ENCODE measurements around the gene DMBX1. TPM values are rescaled to one million over a fixed set of nuclear protein-coding genes. Genes with fewer than 3 reads are reported as not detected.
A peak's percentile ranks its signal among the peaks of the same experiment; 100 is the strongest.

DMBX1 gene
- total and polyA plus RNA-seq, 2 of the 13 experiments (the other 11 are each of a cell fraction or from before 2014, with no cell fraction given): not detected

DNA sequence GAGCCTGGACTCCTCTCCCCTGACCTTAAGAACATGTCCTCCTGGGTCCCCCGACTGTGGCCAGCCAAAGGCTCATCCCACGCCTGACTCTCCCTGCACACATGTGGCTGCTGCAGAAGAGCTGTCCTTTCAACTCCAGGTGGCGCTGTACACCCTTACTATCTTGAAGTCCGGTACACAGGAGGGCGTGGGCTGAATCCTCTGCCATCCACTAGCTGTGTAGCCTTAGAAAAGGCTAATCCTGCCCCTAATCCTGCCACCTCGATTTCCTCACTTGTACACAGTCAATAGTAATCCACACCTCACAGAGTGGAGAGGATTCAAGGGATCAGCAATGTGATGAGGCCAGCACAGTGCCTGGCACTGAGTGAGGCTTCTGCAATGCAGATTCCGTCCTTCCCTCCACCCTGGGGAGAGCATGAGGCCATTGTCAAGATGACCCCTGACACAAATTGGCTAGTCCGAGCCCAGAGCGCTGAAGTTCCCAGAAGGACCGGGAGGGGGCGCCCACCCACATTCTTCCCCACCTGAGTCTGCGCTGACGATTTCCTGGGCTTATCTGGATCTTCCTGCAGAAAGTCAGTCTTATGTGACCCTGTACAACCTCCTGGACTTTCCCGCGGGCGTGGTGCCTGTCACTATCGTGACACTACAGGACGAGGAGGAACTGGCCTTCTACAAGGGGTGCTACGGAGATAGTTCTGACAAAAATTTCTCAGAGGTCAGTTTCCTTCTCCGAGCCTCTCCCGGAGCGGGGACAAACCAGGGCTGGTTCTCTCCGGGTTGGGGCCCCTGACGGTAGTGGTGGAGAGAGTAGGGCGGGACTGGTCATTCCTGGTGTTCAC, 47.1 kb upstream of the DMBX1 start (continued):
- no peak for TF ChIP-seq ZNF513 (CRISPR knock-in tag; conservative IDR thresholded peaks at IDR 0.05)
- TF ChIP-seq, protein P1, sequence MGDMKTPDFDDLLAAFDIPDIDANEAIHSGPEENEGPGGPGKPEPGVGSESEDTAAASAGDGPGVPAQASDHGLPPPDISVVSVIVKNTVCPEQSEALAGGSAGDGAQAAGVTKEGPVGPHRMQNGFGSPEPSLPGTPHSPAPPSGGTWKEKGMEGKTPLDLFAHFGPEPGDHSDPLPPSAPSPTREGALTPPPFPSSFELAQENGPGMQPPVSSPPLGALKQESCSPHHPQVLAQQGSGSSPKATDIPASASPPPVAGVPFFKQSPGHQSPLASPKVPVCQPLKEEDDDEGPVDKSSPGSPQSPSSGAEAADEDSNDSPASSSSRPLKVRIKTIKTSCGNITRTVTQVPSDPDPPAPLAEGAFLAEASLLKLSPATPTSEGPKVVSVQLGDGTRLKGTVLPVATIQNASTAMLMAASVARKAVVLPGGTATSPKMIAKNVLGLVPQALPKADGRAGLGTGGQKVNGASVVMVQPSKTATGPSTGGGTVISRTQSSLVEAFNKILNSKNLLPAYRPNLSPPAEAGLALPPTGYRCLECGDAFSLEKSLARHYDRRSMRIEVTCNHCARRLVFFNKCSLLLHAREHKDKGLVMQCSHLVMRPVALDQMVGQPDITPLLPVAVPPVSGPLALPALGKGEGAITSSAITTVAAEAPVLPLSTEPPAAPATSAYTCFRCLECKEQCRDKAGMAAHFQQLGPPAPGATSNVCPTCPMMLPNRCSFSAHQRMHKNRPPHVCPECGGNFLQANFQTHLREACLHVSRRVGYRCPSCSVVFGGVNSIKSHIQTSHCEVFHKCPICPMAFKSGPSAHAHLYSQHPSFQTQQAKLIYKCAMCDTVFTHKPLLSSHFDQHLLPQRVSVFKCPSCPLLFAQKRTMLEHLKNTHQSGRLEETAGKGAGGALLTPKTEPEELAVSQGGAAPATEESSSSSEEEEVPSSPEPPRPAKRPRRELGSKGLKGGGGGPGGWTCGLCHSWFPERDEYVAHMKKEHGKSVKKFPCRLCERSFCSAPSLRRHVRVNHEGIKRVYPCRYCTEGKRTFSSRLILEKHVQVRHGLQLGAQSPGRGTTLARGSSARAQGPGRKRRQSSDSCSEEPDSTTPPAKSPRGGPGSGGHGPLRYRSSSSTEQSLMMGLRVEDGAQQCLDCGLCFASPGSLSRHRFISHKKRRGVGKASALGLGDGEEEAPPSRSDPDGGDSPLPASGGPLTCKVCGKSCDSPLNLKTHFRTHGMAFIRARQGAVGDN (CRISPR knock-in tag; IDR thresholded peaks at IDR 0.05): peak; percentile 23; the same call in 1 of the 2 replicates
- no peak for TF ChIP-seq ZNF678 (CRISPR knock-in tag; IDR thresholded peaks at IDR 0.05)
- TF ChIP-seq, protein P2, sequence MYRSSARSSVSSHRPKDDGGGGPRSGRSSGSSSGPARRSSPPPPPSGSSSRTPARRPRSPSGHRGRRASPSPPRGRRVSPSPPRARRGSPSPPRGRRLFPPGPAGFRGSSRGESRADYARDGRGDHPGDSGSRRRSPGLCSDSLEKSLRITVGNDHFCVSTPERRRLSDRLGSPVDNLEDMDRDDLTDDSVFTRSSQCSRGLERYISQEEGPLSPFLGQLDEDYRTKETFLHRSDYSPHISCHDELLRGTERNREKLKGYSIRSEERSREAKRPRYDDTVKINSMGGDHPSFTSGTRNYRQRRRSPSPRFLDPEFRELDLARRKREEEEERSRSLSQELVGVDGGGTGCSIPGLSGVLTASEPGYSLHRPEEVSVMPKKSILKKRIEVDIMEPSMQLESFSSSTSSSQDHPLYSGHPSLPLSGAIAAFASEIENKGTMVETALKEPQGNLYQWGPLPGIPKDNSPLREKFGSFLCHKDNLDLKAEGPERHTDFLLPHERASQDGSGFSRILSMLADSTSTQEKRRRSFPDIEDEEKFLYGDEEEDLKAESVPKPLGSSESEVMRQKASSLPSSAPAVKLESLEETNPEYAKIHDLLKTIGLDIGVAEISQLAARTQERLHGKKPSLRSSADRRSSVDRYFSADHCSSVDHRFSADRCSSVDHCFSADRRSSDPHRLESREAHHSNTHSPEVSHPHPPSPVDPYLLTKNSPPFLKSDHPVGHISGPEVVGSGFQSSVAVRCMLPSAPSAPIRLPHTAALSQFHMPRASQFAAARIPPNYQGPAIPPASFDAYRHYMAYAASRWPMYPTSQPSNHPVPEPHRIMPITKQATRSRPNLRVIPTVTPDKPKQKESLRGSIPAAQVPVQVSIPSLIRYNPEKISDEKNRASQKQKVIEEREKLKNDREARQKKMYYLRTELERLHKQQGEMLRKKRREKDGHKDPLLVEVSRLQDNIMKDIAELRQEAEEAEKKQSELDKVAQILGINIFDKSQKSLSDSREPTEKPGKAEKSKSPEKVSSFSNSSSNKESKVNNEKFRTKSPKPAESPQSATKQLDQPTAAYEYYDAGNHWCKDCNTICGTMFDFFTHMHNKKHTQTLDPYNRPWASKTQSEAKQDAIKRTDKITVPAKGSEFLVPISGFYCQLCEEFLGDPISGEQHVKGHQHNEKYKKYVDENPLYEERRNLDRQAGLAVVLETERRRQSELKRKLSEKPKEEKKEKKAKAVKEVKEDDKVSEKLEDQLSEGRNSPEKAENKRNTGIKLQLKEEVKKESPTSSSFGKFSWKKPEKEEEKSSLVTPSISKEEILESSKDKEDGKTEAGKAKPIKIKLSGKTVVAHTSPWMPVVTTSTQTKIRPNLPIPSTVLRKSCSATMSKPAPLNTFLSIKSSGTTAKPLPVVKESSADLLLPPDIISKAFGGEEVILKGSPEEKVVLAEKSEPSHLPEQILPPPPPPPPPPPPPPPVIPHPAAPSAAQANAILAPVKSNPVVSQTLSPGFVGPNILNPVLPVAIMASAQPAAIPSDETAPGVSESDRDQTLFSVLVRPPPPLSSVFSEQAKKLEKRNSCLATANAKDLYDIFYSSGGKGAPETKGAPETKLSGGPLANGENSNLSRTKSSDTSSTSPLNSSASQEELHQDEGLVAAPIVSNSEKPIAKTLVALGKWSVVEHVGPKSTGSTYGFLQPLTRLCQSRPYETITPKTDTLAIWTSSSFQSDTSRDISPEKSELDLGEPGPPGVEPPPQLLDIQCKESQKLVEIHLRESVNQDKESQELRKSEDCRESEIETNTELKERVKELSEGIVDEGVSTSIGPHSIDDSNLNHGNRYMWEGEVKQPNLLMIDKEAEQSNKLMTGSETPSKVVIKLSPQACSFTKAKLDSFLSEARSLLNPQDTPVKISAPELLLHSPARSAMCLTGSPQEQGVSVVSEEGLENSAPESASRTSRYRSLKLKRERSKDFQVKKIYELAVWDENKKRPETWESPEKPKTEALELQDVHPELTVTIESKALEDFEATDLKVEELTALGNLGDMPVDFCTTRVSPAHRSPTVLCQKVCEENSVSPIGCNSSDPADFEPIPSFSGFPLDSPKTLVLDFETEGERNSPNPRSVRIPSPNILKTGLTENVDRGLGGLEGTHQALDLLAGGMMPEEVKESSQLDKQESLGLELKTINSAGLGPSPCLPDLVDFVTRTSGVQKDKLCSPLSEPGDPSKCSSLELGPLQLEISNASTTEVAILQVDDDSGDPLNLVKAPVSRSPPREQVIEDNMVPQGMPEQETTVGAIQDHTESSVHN (CRISPR knock-in tag; IDR thresholded peaks at IDR 0.05): 0 out of 2 replicates have a peak, but pooled peaks have one; percentile 21
- peak; percentile 24; the same call in 1 of the 2 replicates for TF ChIP-seq TFDP1 (CRISPR knock-in tag; IDR thresholded peaks at IDR 0.05; ENCODE audit: borderline replicate concordance)
- TF ChIP-seq FOXO1 (CRISPR knock-in tag; IDR thresholded peaks at IDR 0.05): no peak
- no peak for TF ChIP-seq FOXA1 (IDR thresholded peaks at IDR 0.05)
- TF ChIP-seq FOXA1 (CRISPR knock-in tag; IDR thresholded peaks at IDR 0.05): peak; percentile 23; the same call in 1 of the 2 replicates
- TF ChIP-seq ZNF790 (CRISPR knock-in tag; IDR thresholded peaks at IDR 0.05; ENCODE audit: borderline replicate concordance): no peak
- TF ChIP-seq RXRB (CRISPR knock-in tag; IDR thresholded peaks at IDR 0.05; ENCODE audit: borderline replicate concordance): peak; percentile 74; the same call in 1 of the 2 replicates
- peak; percentile 33 to 44; a peak in 2 of 4 replicates for TF ChIP-seq NR2F1 (CRISPR knock-in tag; IDR thresholded peaks at IDR 0.05)
- TF ChIP-seq NBN (conservative IDR thresholded peaks at IDR 0.05): no peak
- TF ChIP-seq SALL1 (CRISPR knock-in tag; IDR thresholded peaks at IDR 0.05): peak; percentile 38; the same call in 1 of the 2 replicates
